DND-41 (cell line): Measurements from ENCODE around the gene SUSD4.

Experiments used
- CTCF ChIP-seq: IDR thresholded peaks from 2 replicates; pipeline ENCODE4 v1.5.1; 2012; ENCODE audit warnings: borderline replicate concordance, low read length, moderate library complexity, mild to moderate bottlenecking; ENCODE audit not compliant: poor library complexity, severe bottlenecking; ENCODE audit errors: extremely low read depth
- EZH2 ChIP-seq: IDR thresholded peaks from 3 replicates; pipeline ENCODE4 v1.6.1; 2012; ENCODE audit warnings: borderline replicate concordance, low read depth, mild to moderate bottlenecking, moderate library complexity, low read length, inconsistent platforms; ENCODE audit not compliant: severe bottlenecking

GRCh38 chr1:223341121-223341520 lies 22.9 kb downstream of the SUSD4 start:
- TF ChIP-seq CTCF = no peak
- no peak for TF ChIP-seq EZH2
